Glomerular visceral epithelial cell (primary cell): ENCODE data around the gene OLFM2.
"Not testable (repeated sequence)": the region's sequence is repeated elsewhere in the genome, so short reads cannot be mapped to it uniquely, and the experiment has no call there.

ENCODE experiments used
- DNase-seq: peaks from one replicate; pipeline ENCODE4 v3.0.0-alpha.2; 2016; ENCODE audit errors: extremely low spot score

Gene OLFM2

DNA sequence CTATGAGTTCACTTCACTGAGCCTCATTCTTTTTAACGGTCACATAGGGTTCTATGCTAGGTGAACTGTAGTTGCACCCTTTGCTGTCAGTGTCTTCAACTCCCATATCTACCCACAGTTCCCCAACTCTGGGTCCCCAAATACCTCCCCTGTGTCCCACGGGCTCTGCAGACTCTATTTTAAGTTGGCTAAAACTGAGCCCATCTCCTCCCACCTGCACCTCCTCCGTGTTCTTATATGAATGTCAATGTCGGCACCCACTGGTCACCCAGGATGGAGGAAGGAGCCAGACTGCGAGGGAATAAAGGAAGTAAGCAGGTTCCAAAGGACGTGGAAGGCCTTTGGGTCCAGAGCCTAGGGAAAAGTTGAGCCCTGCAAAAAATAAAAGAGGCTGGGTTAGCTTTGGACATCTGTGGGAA lies 102.0 kb downstream of the OLFM2 start:
- no peak for DNase-seq

DNA sequence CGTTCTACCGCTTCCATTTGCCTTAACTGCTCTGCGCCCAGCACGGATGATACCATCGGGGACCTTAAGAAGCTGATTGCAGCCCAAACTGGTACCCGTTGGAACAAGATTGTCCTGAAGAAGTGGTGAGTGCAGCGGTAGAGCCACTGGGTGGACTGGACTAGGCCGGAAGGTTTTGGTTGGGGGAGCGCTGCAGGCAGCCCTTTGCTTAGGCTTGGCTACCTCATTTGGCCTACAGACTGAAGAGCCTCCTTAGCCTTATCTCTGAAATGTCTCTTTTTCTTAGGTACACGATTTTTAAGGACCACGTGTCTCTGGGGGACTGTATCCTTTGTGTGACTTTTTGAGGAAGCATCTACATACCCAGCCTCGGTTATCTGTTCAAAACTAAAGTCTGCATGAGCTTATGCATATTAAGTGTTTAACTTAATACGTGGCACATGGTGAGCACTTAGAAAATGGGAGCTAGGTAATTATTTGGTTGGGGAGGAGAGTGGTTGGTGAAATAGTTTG lies 107.7 kb downstream of the OLFM2 start:
- no peak for DNase-seq

GRCh38 chr19:9827289-9828238 lies 108.8 kb downstream of the OLFM2 start, which contains the start of gene UBL5:
TSS of gene UBL5 (plus strand) at chr19:9827918. CDS start at chr19:9828338, 420 bp downstream.
- DNase-seq, result peak; percentile 79

DNA sequence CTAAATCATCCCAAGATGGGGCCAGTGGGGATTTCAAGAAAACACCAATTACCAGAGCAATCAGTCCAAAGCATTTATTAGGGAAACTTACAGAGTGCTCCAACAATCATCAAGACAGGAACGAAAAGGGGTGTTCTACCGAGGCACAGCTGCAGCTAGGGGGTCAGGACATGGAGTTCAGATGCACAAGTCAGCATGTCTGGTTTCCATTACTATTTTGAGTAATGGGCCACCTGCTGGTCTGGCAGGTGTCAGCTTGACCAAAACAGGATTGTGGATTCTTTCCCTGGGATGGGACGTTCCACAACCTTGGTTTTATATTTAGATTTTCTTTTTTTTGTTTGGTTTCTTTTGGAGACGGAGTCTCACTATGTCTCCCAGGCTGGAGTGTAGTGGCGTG lies 112.5 kb downstream of the OLFM2 start:
- DNase-seq, result no peak

GRCh38 chr19:9820034-9820433 lies 116.3 kb downstream of the OLFM2 start:
- DNase-seq, result not testable (repeated sequence)

DNA sequence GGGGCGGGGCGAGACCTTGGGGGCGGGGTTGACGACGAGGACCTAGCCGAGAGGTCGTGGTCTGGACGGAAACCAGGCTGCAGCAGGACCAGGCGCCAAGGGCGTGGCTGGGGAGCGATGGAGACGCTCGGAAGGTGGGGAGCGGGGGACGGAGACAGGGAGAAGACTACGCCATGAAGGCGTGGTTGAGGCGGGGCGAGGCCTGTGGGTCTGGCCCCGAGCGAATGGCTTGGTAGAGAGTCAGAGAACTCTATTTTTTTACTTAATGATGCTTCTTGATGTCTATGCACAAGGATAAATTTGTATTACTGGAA lies 116.8 kb downstream of the OLFM2 start:
- no peak for DNase-seq

GRCh38 chr19:9818734-9819595 lies 117.3 kb downstream of the OLFM2 start, which contains the start of gene FBXL12:
TSS of gene FBXL12 (minus strand) at chr19:9819079. CDS start at chr19:9818813, 266 bp downstream.
- DNase-seq, result peak; percentile 100

DNA sequence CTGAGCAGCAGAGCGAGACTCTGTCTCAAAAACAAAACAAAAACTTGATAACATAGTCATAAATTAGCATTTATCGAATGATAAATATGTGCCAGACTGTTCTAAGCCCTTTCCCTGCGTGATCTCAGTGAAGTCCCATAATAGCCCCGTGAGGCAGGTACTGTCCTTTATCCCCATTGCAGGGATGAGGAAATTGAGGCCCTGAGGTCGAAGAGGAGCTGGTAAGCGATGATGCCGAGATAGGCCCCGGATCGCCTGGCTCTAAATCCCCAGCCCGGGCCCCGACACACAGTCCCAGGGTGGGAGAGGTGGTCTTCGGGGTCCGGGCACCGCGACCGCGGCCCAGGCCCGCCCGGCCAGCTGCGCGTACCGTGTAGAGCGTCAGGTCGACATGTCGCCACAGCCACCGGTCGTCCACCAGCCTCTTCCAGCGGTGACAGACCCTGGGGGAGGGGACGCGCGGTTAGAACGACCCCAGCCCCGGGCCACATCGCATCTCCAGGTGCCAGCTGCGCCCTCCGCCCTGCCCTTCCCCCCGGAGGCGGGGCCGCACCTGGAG lies 118.1 kb downstream of the OLFM2 start:
- no peak for DNase-seq

- no peak for DNase-seq
These were observed 125.2 kb downstream of the OLFM2 start for GRCh38 chr19:9811139-9811538.

DNA sequence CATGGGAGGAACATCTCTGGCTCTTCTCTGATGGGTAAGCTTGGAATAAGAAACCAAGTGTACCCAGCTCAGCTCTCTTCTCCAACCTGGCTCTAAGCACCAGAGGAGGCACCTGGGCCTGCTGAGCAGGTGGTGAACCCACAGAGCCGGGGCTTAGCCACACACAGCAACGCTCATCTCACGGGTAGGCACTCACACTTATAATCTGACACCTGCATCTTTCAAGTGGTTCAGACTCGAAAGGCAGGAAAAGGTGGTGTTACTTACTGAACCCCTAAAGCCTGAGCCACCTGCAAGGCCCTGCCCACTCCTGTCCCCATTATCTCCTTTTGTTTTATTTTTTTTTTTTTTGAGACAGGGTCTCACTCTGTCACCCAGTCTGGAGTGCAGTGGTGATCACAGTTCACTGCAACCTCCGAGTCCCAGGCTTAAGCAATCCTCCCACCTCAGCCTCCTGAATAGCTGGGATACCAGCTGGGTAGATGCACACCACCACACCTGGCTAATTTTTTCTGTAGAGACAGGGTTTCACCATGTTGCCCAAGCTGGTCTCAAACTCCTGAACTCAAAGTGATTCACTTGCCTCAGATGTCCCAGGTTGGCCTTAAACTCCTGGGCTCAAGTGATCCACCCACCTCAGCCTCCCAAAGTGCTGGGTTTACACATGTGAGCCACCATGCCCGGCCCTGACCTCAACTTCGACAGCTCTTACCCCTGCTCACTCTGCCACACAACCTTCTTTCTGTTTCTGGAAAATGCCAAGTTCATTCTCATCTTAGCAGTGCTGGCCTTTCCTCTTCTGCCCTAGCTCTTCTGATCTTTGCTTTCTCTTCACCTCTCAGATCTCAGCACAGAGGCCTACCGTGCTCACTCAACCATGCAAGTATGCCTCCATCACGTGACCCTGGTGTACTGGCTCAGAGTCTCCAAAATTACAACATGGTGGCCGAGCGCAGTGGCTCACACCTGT lies 127.2 kb downstream of the OLFM2 start:
- DNase-seq, result no peak

- no peak for DNase-seq
These were observed 129.5 kb downstream of the OLFM2 start for GRCh38 chr19:9806803-9807202.
